Kidney (tissue), 14 donors: ENCODE measurements around the gene METTL21C. TPM values are rescaled to one million over a fixed set of nuclear protein-coding genes. Genes with fewer than 3 reads are reported as not detected.

ENCODE experiments used
- DNase-seq, 5 donors: peaks; one replicate each; pipeline ENCODE4 v3.0.0-alpha.2; 2013 to 2020
- FAIRE-seq: peaks from 2 replicates; lab custom pipeline; 2012; peaks lifted over from hg19 to GRCh38; lab: Jason Lieb, UNC
- H3K27ac ChIP-seq, 2 donors: one replicate each; pipeline ENCODE4 v1.7.0; 2013; ENCODE audit warnings: low read depth in 2 of 2, low read length in 2 of 2, inconsistent platforms in 1 of 2
- H3K27me3 ChIP-seq: one replicate; pipeline ENCODE4 v1.7.1; 2013; ENCODE audit warnings: low read length, inconsistent platforms; ENCODE audit not compliant: control insufficient read depth, insufficient read depth
- H3K36me3 ChIP-seq, 3 donors: one replicate each; pipeline versions ENCODE4 v1.7.0 to v1.7.1; 2013; ENCODE audit warnings: low read length in 3 of 3, control low read depth in 1 of 3, inconsistent platforms in 1 of 3; ENCODE audit not compliant: insufficient read depth in 3 of 3, control insufficient read depth in 2 of 3
- H3K4me1 ChIP-seq, 3 donors: one replicate each; pipeline versions ENCODE4 v1.7.0 to v1.7.1; 2013; ENCODE audit warnings: low read length in 3 of 3, inconsistent platforms in 1 of 3, low read depth in 1 of 3; ENCODE audit not compliant: control insufficient read depth in 2 of 3, insufficient read depth in 2 of 3
- H3K4me3 ChIP-seq, 3 donors: one replicate each; pipeline versions ENCODE4 v1.7.0 to v1.8.1; 2013; ENCODE audit warnings: low read length in 3 of 3, control low read depth in 1 of 3, inconsistent platforms in 1 of 3
- H3K9ac ChIP-seq, 3 donors: one replicate each; pipeline versions ENCODE4 v1.7.0 to v1.7.1; 2013; ENCODE audit warnings: low read length in 3 of 3, control low read depth in 1 of 3, inconsistent platforms in 1 of 3
- H3K9me3 ChIP-seq, 3 donors: one replicate each; pipeline versions ENCODE4 v1.7.0 to v1.7.1; 2013; ENCODE audit warnings: low read length in 3 of 3, control low read depth in 1 of 3, inconsistent platforms in 1 of 3; ENCODE audit not compliant: control insufficient read depth in 2 of 3, insufficient read depth in 1 of 3
- intact Hi-C: fragments of 100-400 bp; cut with DNase I; formaldehyde crosslinking; loops from one replicate; pipeline ENCODE4 v1.11.1; 2022
- polyA plus RNA-seq: library from polyadenylated mRNA; stranded (reverse); fragments of 350-450 nt; fragmentation: Illumina TruSeq; extraction: RNeasy Lipid Tissue Mini Kit (QIAGEN cat#74804); gene quantifications from one replicate; pipeline ENCODE4 v1.2.3, GENCODE V29; 2014; ENCODE audit warnings: low read depth, low replicate concordance; ENCODE audit not compliant: insufficient read depth
- total RNA-seq: library from RNA; stranded (reverse); fragmentation: NEBNext Ultra II Directional; extraction: Animal tissue kit (Norgen Biotek cat#: 25700); gene quantifications from one replicate; pipeline ENCODE4 v1.2.1, GENCODE V29; 2021
- TF ChIP-seq, protein P1 (sequence below): IDR thresholded peaks from 3 replicates; pipeline ENCODE4 v1.5.1; 2012; ENCODE audit warnings: mild to moderate bottlenecking, moderate library complexity, borderline replicate concordance; ENCODE audit not compliant: insufficient read depth; ENCODE audit errors: extremely low read depth
- donor health status: control.
- donor health status: control.
- donor health status: control.
- donor health status: control.
- donor health status: control.
- donor health status: DM: yes; HTN: yes; CAD: no.
- donor health status: Normal renal cell carcinoma (clear cell type).

METTL21C gene
- total and polyA plus RNA-seq, 2 donors from 2014 or later: not detected

DNA sequence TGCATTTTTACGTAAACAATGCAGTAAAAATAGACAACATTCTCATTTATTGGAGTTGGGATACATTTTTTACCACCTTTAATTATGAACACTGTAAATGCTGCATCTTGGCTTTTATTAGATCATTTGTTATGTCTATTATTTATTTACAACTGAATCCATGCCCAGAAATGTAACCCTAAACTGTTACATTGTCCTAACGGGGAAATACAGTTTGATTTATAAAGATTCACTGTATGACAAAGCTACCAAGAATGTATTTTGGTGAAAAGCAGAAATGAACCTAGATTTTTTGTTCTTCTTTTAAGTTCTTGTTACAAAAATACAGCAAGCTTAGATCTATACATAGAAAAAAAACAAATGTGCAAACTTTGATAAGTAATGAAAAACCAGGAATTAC lies 1.1 kb downstream of the METTL21C start:
- Histone ChIP-seq H3K4me3 (no peak overlapping the region), H3K27me3 (no peaks in the 10 kb centered on the region), H3K9ac (no peak overlapping the region), H3K4me1 (no peaks in the 10 kb centered on the region), H3K27ac (no peak overlapping the region), H3K9me3 (no peaks in the 10 kb centered on the region), H3K36me3 (no peaks in the 10 kb centered on the region)
- TF ChIP-seq, protein P1, sequence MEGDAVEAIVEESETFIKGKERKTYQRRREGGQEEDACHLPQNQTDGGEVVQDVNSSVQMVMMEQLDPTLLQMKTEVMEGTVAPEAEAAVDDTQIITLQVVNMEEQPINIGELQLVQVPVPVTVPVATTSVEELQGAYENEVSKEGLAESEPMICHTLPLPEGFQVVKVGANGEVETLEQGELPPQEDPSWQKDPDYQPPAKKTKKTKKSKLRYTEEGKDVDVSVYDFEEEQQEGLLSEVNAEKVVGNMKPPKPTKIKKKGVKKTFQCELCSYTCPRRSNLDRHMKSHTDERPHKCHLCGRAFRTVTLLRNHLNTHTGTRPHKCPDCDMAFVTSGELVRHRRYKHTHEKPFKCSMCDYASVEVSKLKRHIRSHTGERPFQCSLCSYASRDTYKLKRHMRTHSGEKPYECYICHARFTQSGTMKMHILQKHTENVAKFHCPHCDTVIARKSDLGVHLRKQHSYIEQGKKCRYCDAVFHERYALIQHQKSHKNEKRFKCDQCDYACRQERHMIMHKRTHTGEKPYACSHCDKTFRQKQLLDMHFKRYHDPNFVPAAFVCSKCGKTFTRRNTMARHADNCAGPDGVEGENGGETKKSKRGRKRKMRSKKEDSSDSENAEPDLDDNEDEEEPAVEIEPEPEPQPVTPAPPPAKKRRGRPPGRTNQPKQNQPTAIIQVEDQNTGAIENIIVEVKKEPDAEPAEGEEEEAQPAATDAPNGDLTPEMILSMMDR: no peak
- intact Hi-C loops: no loop called here
- FAIRE-seq (no peak), DNase-seq (no peak)

DNA sequence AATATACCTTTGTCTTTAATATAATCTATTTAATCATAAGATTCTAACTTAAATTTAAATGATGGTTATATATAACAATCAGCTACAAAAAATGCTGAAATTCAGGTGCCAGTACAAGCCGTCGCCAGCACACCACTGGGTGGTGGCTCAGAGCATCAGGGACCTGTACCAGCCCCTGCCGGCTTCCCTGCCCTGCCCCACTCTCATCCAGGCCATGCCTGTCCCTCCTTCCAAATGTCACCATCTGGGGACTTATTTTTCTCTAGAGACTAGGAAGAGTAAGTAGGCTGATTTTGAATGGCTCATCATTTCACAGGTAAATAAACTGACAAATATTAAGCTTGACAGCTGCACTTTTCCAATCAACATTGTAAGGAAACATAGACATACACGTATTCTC lies 1.6 kb downstream of the METTL21C start:
- DNase-seq (no peak), FAIRE-seq (no peak)
- no peaks in the 10 kb centered on the region for H3K27me3 ChIP-seq
- no peak overlapping the region for H3K9ac ChIP-seq
- no peak overlapping the region for H3K4me3 ChIP-seq
- H3K27ac ChIP-seq: no peak overlapping the region
- H3K36me3 ChIP-seq: no peaks in the 10 kb centered on the region
- TF ChIP-seq, protein P1: no peak
- intact Hi-C loops: no loop called here
- H3K4me1 ChIP-seq: no peaks in the 10 kb centered on the region
- H3K9me3 ChIP-seq: no peaks in the 10 kb centered on the region

DNA sequence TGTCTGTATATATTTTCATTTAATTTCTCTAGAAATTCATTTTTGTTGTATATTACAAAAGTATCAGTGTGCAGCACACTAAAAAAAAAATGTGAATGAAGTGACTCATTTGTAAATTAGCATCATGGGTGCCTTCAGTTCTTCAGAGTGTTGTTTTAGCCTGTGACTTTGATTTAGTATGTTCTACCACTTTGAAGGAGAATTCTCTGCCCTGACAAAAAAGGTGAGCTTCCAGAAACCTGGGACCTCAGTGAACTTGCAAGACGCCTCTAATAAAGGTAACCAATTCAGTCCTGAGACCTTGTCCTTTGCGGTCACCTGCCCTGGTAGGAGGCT lies 2.4 kb downstream of the METTL21C start:
- no peak overlapping the region for H3K4me3 ChIP-seq
- no peak for DNase-seq
- no peaks in the 10 kb centered on the region for H3K27me3 ChIP-seq
- FAIRE-seq: no peak
- no peaks in the 10 kb centered on the region for H3K4me1 ChIP-seq
- H3K27ac ChIP-seq: no peak overlapping the region
- H3K36me3 ChIP-seq: no peaks in the 10 kb centered on the region
- TF ChIP-seq, protein P1: no peak
- H3K9ac ChIP-seq: no peak overlapping the region
- intact Hi-C loops: no loop called here
- no peaks in the 10 kb centered on the region for H3K9me3 ChIP-seq

DNA sequence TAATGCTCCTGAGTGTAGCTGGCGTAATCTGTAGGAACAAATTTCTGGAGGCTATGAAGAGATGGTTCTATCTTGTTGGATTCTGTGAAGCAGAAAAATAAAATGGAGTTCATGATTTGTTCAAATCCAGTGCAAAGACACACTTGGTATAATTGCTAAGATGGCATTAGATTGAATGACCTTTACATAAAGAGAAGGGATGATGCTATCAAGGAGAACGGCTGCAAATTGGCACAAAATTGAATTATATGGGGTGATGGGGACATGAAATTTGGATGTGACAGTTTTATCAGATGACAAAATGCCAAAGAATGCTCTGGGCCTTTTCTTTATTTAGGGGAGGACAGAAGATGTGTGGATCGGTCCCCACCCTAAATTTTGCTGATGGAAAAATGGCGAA lies 4.0 kb downstream of the METTL21C start:
- H3K27me3 ChIP-seq: no peaks in the 10 kb centered on the region

More for the DNA sequence above, 4.0 kb downstream of the METTL21C start:
- Histone ChIP-seq H3K27ac (no peak overlapping the region), H3K36me3 (no peaks in the 10 kb centered on the region), H3K4me3 (no peak overlapping the region), H3K9me3 (no peaks in the 10 kb centered on the region), H3K9ac (no peak overlapping the region), H3K4me1 (no peaks in the 10 kb centered on the region)
- DNase-seq (no peak), FAIRE-seq (no peak)
- intact Hi-C loops: no loop called here
- TF ChIP-seq, protein P1: no peak
